Sigmoid colon (tissue), 4 donors: ENCODE data around the gene AKAP8L.

Experiments
- CTCF ChIP-seq, 4 experiments: fragments of 450-650 bp in 3 of 4; fragments of 200-600 bp in 1 of 4; IDR thresholded peaks; one replicate each; pipeline ENCODE4 v1.5.1; 2016 to 2019; ENCODE audit warnings: antibody characterized with exemption in 4 of 4, mild to moderate bottlenecking in 3 of 4, moderate library complexity in 2 of 4
- EP300 ChIP-seq, 4 donors: sonication (generic); formaldehyde crosslinking; IDR thresholded peaks; one replicate each; pipeline ENCODE4 v1.6.1; 2017; ENCODE audit warnings: antibody characterized with exemption in 4 of 4
- POLR2A ChIP-seq, 2 donors: fragments of 450-650 bp; IDR thresholded peaks; one replicate each; pipeline ENCODE4 v1.6.1; 2016; ENCODE audit warnings: antibody characterized with exemption in 2 of 2, mild to moderate bottlenecking in 2 of 2, moderate library complexity in 2 of 2
- POLR2AphosphoS5 ChIP-seq, 4 donors: sonication (generic); formaldehyde crosslinking; IDR thresholded peaks; one replicate each; pipeline ENCODE4 v1.6.1; 2017; ENCODE audit warnings: antibody characterized with exemption in 4 of 4

GRCh38 chr19:15357906-15358305, 60.9 kb downstream of the AKAP8L start:
- TF ChIP-seq CTCF (IDR thresholded peaks at IDR 0.05) (no peak), POLR2A (IDR thresholded peaks at IDR 0.05) (no peak), EP300 (IDR thresholded peaks at IDR 0.05) (no peak), POLR2AphosphoS5 (IDR thresholded peaks at IDR 0.05) (no peak)
